M059J (cell line): ENCODE measurements around the gene CSF2RB. TPM values are rescaled to one million over a fixed set of nuclear protein-coding genes. Genes with fewer than 3 reads are reported as not detected.

Source experiments
- DNase-seq: peaks from one replicate; pipeline ENCODE4 v3.0.0-alpha.2; 2012; ENCODE audit warnings: low read depth
- total RNA-seq: library from RNA; depleted of rRNA; stranded (reverse); fragments of >200 nt; shearing (Covaris generic); gene quantifications from 2 replicates; pipeline ENCODE4 v1.2.3, GENCODE V29; 2014

The CSF2RB gene
- total RNA-seq, 1 experiment from 2014 or later: 0.02 TPM

DNA sequence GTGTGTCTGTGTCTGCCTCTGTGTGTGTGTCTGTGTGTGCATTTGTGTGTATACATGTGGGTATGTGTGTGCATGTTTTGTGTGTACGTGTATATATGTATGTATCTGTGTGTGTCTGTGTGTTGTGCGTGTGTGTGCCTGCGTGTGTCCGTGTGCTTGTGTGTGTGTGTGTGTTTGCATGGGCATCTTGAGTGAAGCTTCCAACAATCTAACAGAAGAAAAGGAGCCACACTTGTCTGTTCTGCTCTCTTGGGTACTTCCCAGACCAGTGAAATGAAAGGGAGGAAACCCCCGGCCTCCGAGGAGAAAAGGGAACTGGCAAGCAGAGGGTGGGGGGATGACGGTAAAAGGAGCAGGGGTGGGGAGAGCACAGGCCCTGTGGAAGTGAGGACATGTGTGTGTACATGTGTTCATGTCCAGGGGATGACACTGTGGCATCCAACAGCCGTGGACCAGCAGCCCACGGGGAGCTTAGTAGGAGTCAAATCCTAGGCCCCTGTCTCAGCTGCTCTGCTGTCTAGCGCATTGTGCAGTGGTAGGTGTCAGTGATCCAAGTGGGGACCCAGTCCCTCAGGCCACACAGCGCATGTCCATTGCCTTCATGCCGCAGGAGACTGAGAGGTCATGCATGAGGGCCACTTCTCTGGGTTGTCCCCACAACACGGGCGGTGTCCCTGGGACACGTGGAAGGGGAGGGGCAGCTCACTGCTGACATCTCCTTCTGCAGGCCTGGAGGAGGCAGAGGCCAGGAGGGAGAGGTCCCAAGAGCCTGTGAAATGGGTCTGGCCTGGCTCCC is 8.1 kb downstream of the CSF2RB start:
- no peak for DNase-seq

- DNase-seq: no peak
Observed at GRCh38 chr22:36922105-36922608, 8.7 kb downstream of the CSF2RB start.

DNA sequence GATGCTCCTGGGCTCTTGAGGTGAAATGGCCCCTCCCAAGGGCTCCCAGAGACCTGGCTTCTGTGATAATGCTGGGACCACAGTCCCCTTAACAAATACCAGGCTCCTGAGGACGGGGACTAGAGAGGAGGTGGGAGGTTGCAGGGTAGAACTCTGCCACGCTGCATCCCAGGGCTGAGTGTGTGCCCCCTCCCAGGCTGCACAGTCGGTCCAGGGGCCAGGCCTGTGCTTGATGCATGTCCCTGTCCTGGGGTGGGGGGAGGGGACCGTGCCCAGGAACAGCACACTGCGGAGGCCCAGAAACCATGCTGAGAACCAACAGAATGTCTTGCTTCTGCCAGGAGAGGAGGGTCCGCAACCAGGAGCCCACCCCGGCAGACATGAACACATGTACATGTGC is 9.3 kb downstream of the CSF2RB start:
- DNase-seq: no peak

GRCh38 chr22:36923131-36923788 is 9.8 kb downstream of the CSF2RB start:
- no peak for DNase-seq

GRCh38 chr22:36924151-36924698 is 10.8 kb downstream of the CSF2RB start:
- DNase-seq: no peak

- DNase-seq: peak; percentile 85
Observed at GRCh38 chr22:36925388-36926290, 12.2 kb downstream of the CSF2RB start.

GRCh38 chr22:36926309-36926708 is 12.9 kb downstream of the CSF2RB start:
- no peak for DNase-seq

GRCh38 chr22:36926721-36927435 is 13.4 kb downstream of the CSF2RB start:
- DNase-seq: no peak

DNA sequence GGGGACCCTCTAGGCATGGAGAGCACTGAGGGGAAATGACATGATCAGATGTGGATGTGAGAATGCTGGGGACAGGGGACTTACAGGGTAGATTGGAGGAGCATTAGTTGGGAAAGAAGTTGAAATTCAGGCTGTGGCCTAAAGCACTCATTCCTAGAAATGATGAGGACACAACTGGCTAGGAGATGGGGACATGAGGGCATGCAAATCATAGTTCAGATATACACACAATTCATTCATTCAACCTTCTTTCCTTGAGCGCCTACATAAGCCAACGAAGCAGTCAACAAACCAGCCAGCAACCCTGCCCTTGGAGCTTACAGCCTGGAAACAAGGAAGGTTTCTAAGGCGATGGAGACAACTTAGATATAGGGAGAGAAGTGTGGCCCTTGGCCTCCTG is 14.2 kb downstream of the CSF2RB start:
- no peak for DNase-seq

GRCh38 chr22:36928196-36928595 is 14.8 kb downstream of the CSF2RB start:
- no peak for DNase-seq

DNA sequence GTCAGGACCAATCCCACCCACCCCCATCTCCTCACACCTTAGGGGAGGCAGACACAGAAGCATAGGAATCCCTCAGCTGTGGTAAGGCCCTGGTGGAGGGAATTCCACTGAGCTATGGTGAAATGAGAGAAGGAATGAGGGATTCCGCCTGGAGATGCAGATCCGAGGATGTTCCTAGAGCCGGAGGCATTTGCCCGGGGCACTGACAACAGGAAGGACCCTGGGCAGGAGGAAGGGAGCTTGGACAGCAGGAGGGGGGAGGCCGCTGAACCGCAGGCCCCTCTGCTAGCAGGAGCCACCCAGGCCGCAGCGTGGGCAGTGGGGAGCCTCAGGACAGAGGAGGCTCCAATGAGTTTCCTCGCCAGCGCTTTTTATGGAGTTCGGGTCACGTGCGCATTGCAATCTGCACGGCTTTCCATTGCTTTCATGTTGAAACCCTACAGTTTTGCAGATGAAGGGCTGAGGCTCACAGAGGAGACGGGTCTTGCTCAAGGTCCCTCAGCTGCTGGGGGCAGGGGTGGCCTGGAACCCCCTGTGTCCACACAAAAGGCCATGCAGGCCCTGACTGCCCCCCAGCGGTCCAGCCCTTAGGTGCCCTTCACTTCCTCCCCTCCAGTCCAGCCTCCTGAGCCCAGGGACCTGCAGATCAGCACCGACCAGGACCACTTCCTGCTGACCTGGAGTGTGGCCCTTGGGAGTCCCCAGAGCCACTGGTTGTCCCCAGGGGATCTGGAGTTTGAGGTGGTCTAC is 15.5 kb downstream of the CSF2RB start:
- no peak for DNase-seq

DNA sequence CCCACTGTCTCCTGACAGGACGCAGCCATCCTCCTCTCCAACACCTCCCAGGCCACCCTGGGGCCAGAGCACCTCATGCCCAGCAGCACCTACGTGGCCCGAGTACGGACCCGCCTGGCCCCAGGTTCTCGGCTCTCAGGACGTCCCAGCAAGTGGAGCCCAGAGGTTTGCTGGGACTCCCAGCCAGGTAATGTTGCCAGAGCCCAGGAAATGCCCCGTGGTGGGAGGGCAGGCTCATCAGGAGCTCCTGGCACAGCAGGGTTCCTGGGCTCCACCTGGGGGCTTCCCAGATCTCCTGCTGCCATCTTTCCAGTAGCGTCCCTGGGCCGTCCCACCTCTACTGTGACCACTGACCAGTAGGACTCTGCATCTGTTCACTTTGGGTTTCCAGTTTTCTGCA is 16.2 kb downstream of the CSF2RB start:
- DNase-seq: no peak

DNA sequence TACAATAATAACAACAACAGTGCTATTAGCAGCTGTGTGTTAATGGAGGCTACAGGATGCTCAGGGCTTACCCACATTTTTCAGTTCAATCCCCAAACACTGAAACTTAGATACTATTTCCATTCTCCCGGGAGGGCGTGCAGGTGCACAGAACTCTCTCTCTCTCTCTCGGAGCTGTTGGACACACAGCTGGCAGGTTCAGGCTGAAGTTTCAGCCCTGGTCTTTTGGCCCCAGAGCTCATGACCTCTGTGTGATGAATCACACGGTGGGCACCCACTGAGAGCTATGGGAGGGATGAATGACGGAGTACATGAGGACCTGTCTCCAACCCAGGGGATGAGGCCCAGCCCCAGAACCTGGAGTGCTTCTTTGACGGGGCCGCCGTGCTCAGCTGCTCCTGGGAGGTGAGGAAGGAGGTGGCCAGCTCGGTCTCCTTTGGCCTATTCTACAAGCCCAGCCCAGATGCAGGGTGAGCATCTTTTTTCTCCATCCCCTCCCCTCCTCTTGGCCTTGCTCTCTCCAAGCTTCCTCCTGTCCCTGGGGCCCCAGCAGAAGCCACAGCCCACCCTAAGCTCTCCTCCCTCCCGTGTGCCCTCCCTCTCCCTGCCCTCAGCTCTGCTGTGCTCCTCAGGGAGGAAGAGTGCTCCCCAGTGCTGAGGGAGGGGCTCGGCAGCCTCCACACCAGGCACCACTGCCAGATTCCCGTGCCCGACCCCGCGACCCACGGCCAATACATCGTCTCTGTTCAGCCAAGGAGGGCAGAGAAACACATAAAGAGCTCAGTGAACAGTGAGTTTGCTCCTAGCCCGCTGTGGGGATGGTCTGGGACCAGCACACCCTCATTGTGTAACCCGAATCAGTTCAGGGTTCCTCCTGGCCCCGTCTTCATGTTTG is 16.9 kb downstream of the CSF2RB start:
- no peak for DNase-seq

DNA sequence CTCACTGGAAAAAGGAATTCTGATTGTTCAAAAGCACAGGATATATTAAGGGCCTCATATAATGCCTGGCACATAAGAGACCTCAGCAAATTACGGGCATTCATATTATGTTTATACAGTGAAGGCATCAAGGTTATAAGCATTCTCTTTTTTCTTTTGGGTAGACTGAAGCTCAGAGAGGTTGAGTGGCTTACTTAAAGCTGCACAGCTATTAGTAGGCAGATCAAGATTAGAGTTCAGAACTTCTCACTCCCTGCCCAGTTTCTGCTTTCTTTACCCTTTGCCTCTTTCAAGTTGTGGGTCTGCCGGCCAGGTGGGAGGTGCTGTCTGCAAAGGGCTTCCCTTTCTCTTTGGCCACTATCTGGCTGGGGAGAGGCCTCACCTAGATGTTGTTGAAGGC is 18.0 kb downstream of the CSF2RB start:
- no peak for DNase-seq

DNA sequence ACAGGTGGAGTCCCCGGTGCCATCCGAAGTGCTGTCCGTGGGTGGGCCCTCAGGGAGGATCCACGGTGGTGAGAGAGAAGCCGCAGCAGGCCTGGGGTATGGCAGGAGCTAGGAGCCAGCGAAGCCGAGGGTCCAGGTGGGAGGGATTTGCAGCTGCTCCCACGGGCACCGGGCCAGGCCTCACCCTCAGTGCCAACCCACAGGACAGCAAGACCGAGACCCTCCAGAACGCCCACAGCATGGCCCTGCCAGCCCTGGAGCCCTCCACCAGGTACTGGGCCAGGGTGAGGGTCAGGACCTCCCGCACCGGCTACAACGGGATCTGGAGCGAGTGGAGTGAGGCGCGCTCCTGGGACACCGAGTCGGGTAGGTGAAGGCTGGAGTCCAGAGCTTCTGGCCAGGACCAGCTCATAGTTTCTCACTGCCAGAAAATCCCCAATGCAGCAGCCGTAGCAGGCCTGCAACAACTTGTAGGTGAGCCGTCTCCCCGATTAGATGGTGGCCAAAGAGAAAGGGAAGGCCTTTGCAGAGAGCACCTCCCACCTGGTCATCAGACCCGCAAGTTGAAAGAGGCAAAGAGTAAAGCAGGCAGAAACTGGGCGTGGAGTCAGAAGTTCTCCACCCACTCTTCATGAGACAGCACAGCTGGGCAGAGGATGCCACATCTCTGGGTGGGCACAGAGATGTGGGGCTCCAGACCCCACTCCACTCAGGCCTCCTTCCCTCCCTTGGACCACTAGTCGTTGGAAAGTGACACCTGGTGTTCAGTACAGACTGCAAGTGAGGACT is 20.4 kb downstream of the CSF2RB start:
- DNase-seq: no peak

- DNase-seq: no peak
Observed at GRCh38 chr22:36934418-36935312, 21.2 kb downstream of the CSF2RB start.

- DNase-seq: no peak
Observed at GRCh38 chr22:36935313-36935610, 21.8 kb downstream of the CSF2RB start.

DNA sequence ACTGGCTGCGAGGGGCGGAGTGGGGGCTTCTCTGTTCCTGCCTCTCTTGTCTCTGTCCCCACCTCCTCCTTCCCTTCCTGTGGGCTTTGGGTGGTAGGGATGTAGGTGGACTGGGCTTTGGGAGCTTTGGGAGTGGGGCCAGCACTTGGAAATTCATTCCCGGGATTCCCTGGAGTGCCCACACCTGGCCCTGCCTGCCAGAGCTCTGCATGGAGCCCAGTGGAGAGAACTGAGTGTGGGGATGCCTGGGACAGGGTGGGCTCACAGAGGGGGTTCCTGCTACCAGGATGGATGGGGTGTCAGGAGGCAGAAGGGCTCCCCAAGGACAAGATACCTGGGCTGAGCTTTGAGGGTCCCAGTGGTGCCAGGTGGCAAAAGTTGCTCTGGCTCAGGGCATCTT is 22.3 kb downstream of the CSF2RB start:
- DNase-seq: no peak
